Endothelial cell of umbilical vein (primary cell): ENCODE results near the gene UBE2B. TPM values are rescaled to one million over a fixed set of nuclear protein-coding genes. Genes with fewer than 3 reads are reported as not detected.

ENCODE experiments used
- BruUV-seq: library from RNA; stranded (reverse); fragments of 400-500 nt; replicated peaks from 2 replicates; lab custom pipeline; 2021; lab: Mats Ljungman, UMichigan
- CTCF ChIA-PET: fragments of 300-600, 350-600 bp; sonication (Branson Sonifier 250); formaldehyde crosslinking; loops from one replicate; lab custom pipeline; 2021; ENCODE audit warnings: antibody characterized with exemption, inconsistent platforms; lab: Charles Lee
- POLR2A ChIA-PET: fragments of 300-600, 350-600 bp; sonication (Branson Sonifier 250); formaldehyde crosslinking; loops from one replicate; lab custom pipeline; 2021; ENCODE audit warnings: antibody characterized with exemption, inconsistent platforms; lab: Charles Lee
- DNase-seq: peaks from one replicate; pipeline ENCODE4 v3.0.0-alpha.2; 2011; ENCODE audit warnings: low read depth, low spot score
- FAIRE-seq: peaks from 2 replicates; lab custom pipeline; 2011; peaks lifted over from hg19 to GRCh38; lab: Jason Lieb, UNC
- H2AFZ ChIP-seq: 2 replicates; pipeline ENCODE4 v1.6.0; 2012; ENCODE audit warnings: low read depth, low read length, control low read depth, inconsistent platforms
- H3K27ac ChIP-seq: 2 replicates; pipeline ENCODE4 v1.5.1; 2011; ENCODE audit warnings: low read depth, mild to moderate bottlenecking, control low read depth, low read length, moderate library complexity; ENCODE audit not compliant: insufficient read depth
- H3K27me3 ChIP-seq, 2 experiments: 2 replicates each; pipeline versions ENCODE4 v1.6.0 to v1.6.1; 2011; ENCODE audit warnings: low read length in 2 of 2, mixed read lengths in 1 of 2; ENCODE audit not compliant: control insufficient read depth in 2 of 2, insufficient read depth in 2 of 2
- H3K36me3 ChIP-seq, 2 experiments: 2 replicates in 1 of 2; 3 replicates in 1 of 2; pipeline ENCODE4 v1.5.1; 2011; ENCODE audit warnings: low read length in 2 of 2, mild to moderate bottlenecking in 1 of 2, moderate library complexity in 1 of 2; ENCODE audit not compliant: control insufficient read depth in 2 of 2, insufficient read depth in 2 of 2; ENCODE audit errors: extremely low read depth in 1 of 2
- H3K4me1 ChIP-seq: 3 replicates; pipeline ENCODE4 v1.5.1; 2011; ENCODE audit warnings: mild to moderate bottlenecking, low read length; ENCODE audit not compliant: control insufficient read depth, insufficient read depth; ENCODE audit errors: extremely low read depth
- H3K4me2 ChIP-seq: 2 replicates; pipeline ENCODE4 v1.6.1; 2011; ENCODE audit warnings: low read length, control low read depth, mixed read lengths; ENCODE audit not compliant: insufficient read depth
- H3K4me3 ChIP-seq, 3 experiments: fragments of 200-600 bp in 1 of 3; sonication (generic), shearing (Covaris generic) in 1 of 3; replicated peaks in 1 of 3; 2 replicates each; pipeline ENCODE4 v1.5.1; 2011 to 2016; ENCODE audit warnings: control low read depth in 3 of 3, low read length in 3 of 3, mild to moderate bottlenecking in 2 of 3, inconsistent platforms in 1 of 3, low read depth in 1 of 3, moderate library complexity in 1 of 3; ENCODE audit not compliant: insufficient read depth in 1 of 3
- H3K79me2 ChIP-seq: 2 replicates; pipeline ENCODE4 v1.6.0; 2012; ENCODE audit warnings: low read length, inconsistent platforms; ENCODE audit not compliant: control insufficient read depth, insufficient read depth
- H3K9ac ChIP-seq: replicated peaks from 2 replicates; pipeline ENCODE3; 2011; ENCODE audit warnings: low read length, control low read depth; ENCODE audit not compliant: insufficient read depth; ENCODE audit errors: extremely low read depth
- H3K9me1 ChIP-seq: replicated peaks from 3 replicates; pipeline ENCODE4 v1.6.0; 2011; ENCODE audit warnings: mild to moderate bottlenecking, low read length; ENCODE audit not compliant: control insufficient read depth, insufficient read depth; ENCODE audit errors: extremely low read depth
- H3K9me3 ChIP-seq: replicated peaks from 2 replicates; pipeline ENCODE4 v1.5.1; 2012; ENCODE audit warnings: low read length, inconsistent platforms; ENCODE audit not compliant: control insufficient read depth, insufficient read depth
- H4K20me1 ChIP-seq: replicated peaks from 2 replicates; pipeline ENCODE3; 2011; ENCODE audit warnings: mild to moderate bottlenecking, low read length; ENCODE audit not compliant: control insufficient read depth, insufficient read depth; ENCODE audit errors: extremely low read depth
- CTCF ChIP-seq, 2 donors: IDR thresholded peaks; 1 replicate in 1 of 2; 2 replicates in 1 of 2; pipeline ENCODE4 v1.5.1; 2011; ENCODE audit warnings: low read length in 2 of 2, mild to moderate bottlenecking in 2 of 2, moderate library complexity in 2 of 2, control low read depth in 1 of 2, inconsistent platforms in 1 of 2, low read depth in 1 of 2; ENCODE audit not compliant: insufficient read depth in 1 of 2; ENCODE audit errors: extremely low read depth in 1 of 2
- EZH2 ChIP-seq: IDR thresholded peaks from 2 replicates; pipeline ENCODE4 v1.6.1; 2012; ENCODE audit warnings: borderline replicate concordance, low read depth, mild to moderate bottlenecking, moderate library complexity, low read length, inconsistent platforms; ENCODE audit not compliant: severe bottlenecking
- FOS ChIP-seq: IDR thresholded peaks from 2 replicates; pipeline ENCODE4 v1.6.1; 2011; ENCODE audit warnings: mild to moderate bottlenecking, low read length, moderate library complexity, borderline replicate concordance; ENCODE audit not compliant: insufficient read depth
- GATA2 ChIP-seq: IDR thresholded peaks from 2 replicates; pipeline ENCODE4 v1.7.0; 2011; ENCODE audit warnings: low read depth, mild to moderate bottlenecking, moderate library complexity, mixed read lengths, low read length; ENCODE audit not compliant: insufficient read length, insufficient read depth
- JUN ChIP-seq: IDR thresholded peaks from 2 replicates; pipeline ENCODE4 v1.6.1; 2011; ENCODE audit warnings: borderline replicate concordance, low read depth; ENCODE audit not compliant: insufficient read length, insufficient read depth
- MAX ChIP-seq: IDR thresholded peaks from 2 replicates; pipeline ENCODE4 v1.6.1; 2011; ENCODE audit not compliant: insufficient read depth, insufficient read length
- MYC ChIP-seq: IDR thresholded peaks from one replicate; pipeline ENCODE4 v1.6.1; 2011; ENCODE audit warnings: mild to moderate bottlenecking, low read depth, low read length
- POLR2A ChIP-seq: IDR thresholded peaks from 2 replicates; pipeline ENCODE4 v1.6.1; 2012; ENCODE audit warnings: low read depth, mild to moderate bottlenecking, control low read depth, low read length
- POLR2AphosphoS5 ChIP-seq: IDR thresholded peaks from 2 replicates; pipeline ENCODE4 v1.6.1; 2012; ENCODE audit warnings: low read depth, mild to moderate bottlenecking, control low read depth, low read length, moderate library complexity; ENCODE audit not compliant: insufficient read depth
- dilution Hi-C: fragments of 300-500 bp; cut with MboI; formaldehyde crosslinking; loops from one replicate; pipeline ENCODE4 v1.15.0; 2019; ENCODE audit warnings: low sequenced_read_pairs; ENCODE audit not compliant: extremely low pct_ligation_motif_present
- intact Hi-C: fragments of 100-400 bp; cut with micrococcal nuclease; formaldehyde crosslinking; loops from one replicate; pipeline ENCODE4 v1.10.0; 2022
- polyA plus RNA-seq, 4 experiments: library from polyadenylated mRNA; depleted of rRNA in 3 of 4; stranded (reverse) in 3 of 4; unstranded in 1 of 4; fragments of >200 nt; gene quantifications; 2 replicates each; pipeline versions ENCODE4 v1.2.1 to v1.2.3, GENCODE V29; 2011 to 2012; ENCODE audit warnings: missing spikeins in 1 of 4
- total RNA-seq: library from RNA; stranded (reverse); gene quantifications from 2 replicates; pipeline ENCODE4 v1.2.3, GENCODE V29; 2021

Gene UBE2B
- total and polyA plus RNA-seq, 2 donors (not counting 3 experiments of a cell fraction or from before 2014, with no cell fraction given), result 37.8 to 110 TPM

GRCh38 chr5:134437340-134437846 is 66.0 kb downstream of the UBE2B start:
- Histone ChIP-seq H3K27ac (no peak overlapping the region), H3K36me3 (no peaks in the 10 kb centered on the region), H3K4me2 (no peak overlapping the region), H3K27me3 (no peaks in the 10 kb centered on the region), H3K4me1 (peaks cover 5% of the 10 kb centered on the region), H3K4me3 (no peak overlapping the region), H3K79me2 (no peaks in the 10 kb centered on the region), H3K9me3 (no peaks in the 10 kb centered on the region), H2AFZ (no peak overlapping the region), H4K20me1 (no peaks in the 10 kb centered on the region), H3K9ac (no peak overlapping the region), H3K9me1 (no peaks in the 10 kb centered on the region)
- ChIA-PET CTCF (interaction anchor here (0.9 to 2.0 kb wide), 6 partner anchors 8 to 124 kb away, joined by 3 to 9 read pairs (median 6); partner anchors contain the start of gene CDKN2AIPNL), POLR2A (interaction anchor here (1.1 kb wide), 1 partner anchor 142 kb away, joined by 4 read pairs; no protein-coding TSS in a partner anchor)
- TF ChIP-seq GATA2 (no peak), POLR2AphosphoS5 (no peak), POLR2A (no peak), FOS (no peak), JUN (no peak), MYC (no peak)
- no peak for DNase-seq
- dilution Hi-C loops, result no loop called here
- FAIRE-seq, result no peak
- intact Hi-C loops, result loop anchor here (1.0 to 2.0 kb wide), 2 partner anchors 25 to 65 kb away; no protein-coding TSS in a partner anchor
- TSS peak; percentile 78 for BruUV-seq

GRCh38 chr5:134437847-134438581 is 66.6 kb downstream of the UBE2B start:
- no peaks in the 10 kb centered on the region for H3K36me3 ChIP-seq
- H3K9me3 ChIP-seq, result no peaks in the 10 kb centered on the region
- H3K79me2 ChIP-seq, result no peaks in the 10 kb centered on the region
- H3K4me3 ChIP-seq, result no peak overlapping the region
- H3K9me1 ChIP-seq, result no peaks in the 10 kb centered on the region
- H3K27me3 ChIP-seq, result no peaks in the 10 kb centered on the region
- dilution Hi-C loops, result no loop called here
- no peak overlapping the region for H3K9ac ChIP-seq
- H2AFZ ChIP-seq, result no peak overlapping the region
- intact Hi-C loops, result loop anchor here (1.0 to 2.0 kb wide), 2 partner anchors 26 to 65 kb away; no protein-coding TSS in a partner anchor
- no TSS peak for BruUV-seq
- no peaks in the 10 kb centered on the region for H4K20me1 ChIP-seq
- POLR2A ChIA-PET, result interaction anchor here (1.1 kb wide), 1 partner anchor 142 kb away, joined by 4 read pairs; no protein-coding TSS in a partner anchor
- H3K4me1 ChIP-seq, result peaks cover 5% of the 10 kb centered on the region
- CTCF ChIA-PET, result no interaction called here
- H3K27ac ChIP-seq, result no peak overlapping the region
- TF ChIP-seq CTCF (IDR thresholded peaks at IDR 0.05; ENCODE audit: extremely low read depth in 1 of 2, insufficient read depth in 1 of 2, low read depth in 1 of 2, low read length in 2 of 2) (no peak), MYC (no peak), JUN (no peak), MAX (no peak), GATA2 (no peak), FOS (no peak), POLR2A (no peak), POLR2AphosphoS5 (no peak), EZH2 (no peak)
- no peak overlapping the region for H3K4me2 ChIP-seq
- FAIRE-seq (no peak), DNase-seq (no peak)
